GM23338 (cell line): Measurements from ENCODE around the gene ATP7A. TPM values are rescaled to one million over a fixed set of nuclear protein-coding genes. Genes with fewer than 3 reads are reported as not detected.

Source experiments
- ATAC-seq: fragments of 200-7000 bp; cut with Tn5 transposase; 3 replicates; pipeline ENCODE4 v1.9.1; 2020
- DNase-seq: peaks from one replicate; pipeline ENCODE4 v3.0.0-alpha.2; 2015; ENCODE audit warnings: low spot score
- H2AFZ ChIP-seq: fragments of 200-600 bp; sonication (generic); 2 replicates; pipeline ENCODE4 v1.8.0; 2016; ENCODE audit warnings: antibody characterized with exemption, mild to moderate bottlenecking, moderate library complexity
- H3F3A ChIP-seq: fragments of 200-600 bp; sonication (generic); replicated peaks from 2 replicates; pipeline ENCODE4 v1.8.0; 2017; ENCODE audit warnings: antibody characterized with exemption, mixed run types, low read depth
- H3K27ac ChIP-seq: fragments of 200-600 bp; sonication (generic); 2 replicates; pipeline ENCODE4 v1.6.1; 2016; ENCODE audit warnings: low read depth
- H3K27me3 ChIP-seq: fragments of 200-600 bp; sonication (generic); 2 replicates; pipeline ENCODE4 v1.8.0; 2016; ENCODE audit warnings: mild to moderate bottlenecking, mixed run types, moderate library complexity; ENCODE audit not compliant: insufficient read depth
- H3K36me3 ChIP-seq: fragments of 200-600 bp; sonication (generic); 2 replicates; pipeline ENCODE4 v1.8.0; 2016; ENCODE audit warnings: mild to moderate bottlenecking; ENCODE audit not compliant: insufficient read depth
- H3K4me1 ChIP-seq: fragments of 200-600 bp; sonication (generic); 2 replicates; pipeline ENCODE4 v1.8.0; 2016; ENCODE audit warnings: mild to moderate bottlenecking, moderate library complexity; ENCODE audit not compliant: insufficient read depth
- H3K4me2 ChIP-seq: fragments of 200-600 bp; sonication (generic); 2 replicates; pipeline ENCODE4 v1.7.1; 2017; ENCODE audit warnings: mixed run types
- H3K4me3 ChIP-seq: fragments of 200-600 bp; sonication (generic); 2 replicates; pipeline ENCODE4 v1.6.1; 2016; ENCODE audit warnings: mixed run types
- H3K79me2 ChIP-seq: fragments of 200-600 bp; sonication (generic); replicated peaks from 2 replicates; pipeline ENCODE4 v1.8.0; 2017; ENCODE audit warnings: mild to moderate bottlenecking; ENCODE audit not compliant: insufficient read depth
- H3K9me2 ChIP-seq: fragments of 200-600 bp; sonication (generic); 2 replicates; pipeline ENCODE4 v1.8.0; 2017; ENCODE audit not compliant: insufficient read depth
- H4K20me1 ChIP-seq: fragments of 200-600 bp; sonication (generic); replicated peaks from 2 replicates; pipeline ENCODE4 v1.8.0; 2017; ENCODE audit warnings: mild to moderate bottlenecking; ENCODE audit not compliant: insufficient read depth
- H3K27ac Mint-ChIP-seq: 2 replicates; pipeline ENCODE4 v1.8.0; 2020; ENCODE audit warnings: inconsistent platforms, mild to moderate bottlenecking, moderate library complexity, mixed read lengths
- H3K27me3 Mint-ChIP-seq: 3 replicates; pipeline ENCODE4 v1.8.0; 2022; ENCODE audit warnings: low read depth, mild to moderate bottlenecking, moderate library complexity, mixed read lengths, inconsistent platforms; ENCODE audit not compliant: insufficient read depth, poor library complexity
- H3K36me3 Mint-ChIP-seq: 3 replicates; pipeline ENCODE4 v1.8.0; 2021; ENCODE audit warnings: low read depth, mild to moderate bottlenecking, inconsistent platforms, moderate library complexity, mixed read lengths
- H3K4me1 Mint-ChIP-seq: 3 replicates; pipeline ENCODE4 v1.8.0; 2020; ENCODE audit warnings: mild to moderate bottlenecking, inconsistent platforms, mixed read lengths
- H3K4me3 Mint-ChIP-seq: 3 replicates; pipeline ENCODE4 v1.8.0; 2021; ENCODE audit warnings: moderate library complexity, mild to moderate bottlenecking, inconsistent platforms, mixed read lengths
- H3K9me3 Mint-ChIP-seq: 3 replicates; pipeline ENCODE4 v1.8.0; 2020; ENCODE audit warnings: moderate library complexity, mild to moderate bottlenecking, inconsistent platforms, mixed read lengths
- CREB1 ChIP-seq: fragments of 250-450 bp; sonication (Bioruptor Pico); IDR thresholded peaks from 2 replicates; pipeline ENCODE4 v1.5.0; 2020; ENCODE audit warnings: low read depth, mild to moderate bottlenecking, moderate library complexity
- ETS1 ChIP-seq: IDR thresholded peaks from 2 replicates; pipeline ENCODE4 v1.6.1; 2016; ENCODE audit warnings: antibody characterized with exemption
- EZH2 ChIP-seq: fragments of 200-600 bp; sonication (generic); IDR thresholded peaks from one replicate; pipeline ENCODE4 v1.8.0; 2017; ENCODE audit warnings: antibody characterized with exemption, mild to moderate bottlenecking, low read depth; ENCODE audit not compliant: unreplicated experiment
- EZH2phosphoT487 ChIP-seq: fragments of 200-600 bp; sonication (generic); IDR thresholded peaks from one replicate; pipeline ENCODE4 v1.8.1; 2018; ENCODE audit warnings: antibody characterized with exemption; ENCODE audit not compliant: unreplicated experiment
- JUNB ChIP-seq: IDR thresholded peaks from one replicate; pipeline ENCODE4 v1.6.1; 2016; ENCODE audit warnings: antibody characterized with exemption; ENCODE audit not compliant: unreplicated experiment
- NANOG ChIP-seq: IDR thresholded peaks from 2 replicates; pipeline ENCODE4 v1.6.1; 2016; ENCODE audit warnings: antibody characterized with exemption, borderline replicate concordance
- POLR2AphosphoS5 ChIP-seq: IDR thresholded peaks from 2 replicates; pipeline ENCODE4 v1.6.1; 2016; ENCODE audit warnings: antibody characterized with exemption, low read depth
- STAT1 ChIP-seq: IDR thresholded peaks from one replicate; pipeline ENCODE4 v1.6.1; 2016; ENCODE audit warnings: antibody characterized with exemption; ENCODE audit not compliant: unreplicated experiment
- ZNF114 ChIP-seq: fragments of 250-450 bp; sonication (Bioruptor Pico); IDR thresholded peaks from 2 replicates; pipeline ENCODE4 v1.5.0; 2020; ENCODE audit warnings: mild to moderate bottlenecking, moderate library complexity
- ZNF331 ChIP-seq: fragments of 250-450 bp; sonication (Bioruptor Pico); IDR thresholded peaks from 2 replicates; pipeline ENCODE4 v1.5.0; 2020; ENCODE audit warnings: low read depth, mild to moderate bottlenecking, moderate library complexity
- ZNF462 ChIP-seq: fragments of 250-450 bp; sonication (Bioruptor Pico); IDR thresholded peaks from 2 replicates; pipeline ENCODE4 v1.5.0; 2020; ENCODE audit warnings: mild to moderate bottlenecking, moderate library complexity
- polyA plus RNA-seq: library from polyadenylated mRNA; unstranded; fragments of >200 nt; fragmentation: Nextera tagmentation; extraction: Ambion mirVana; gene quantifications from 2 replicates; pipeline ENCODE4 v1.2.1, GENCODE V29; 2016
- total RNA-seq: library from RNA; depleted of rRNA; stranded (reverse); fragments of >200 nt; shearing (Covaris generic); gene quantifications from 2 replicates; pipeline ENCODE4 v1.2.3, GENCODE V29; 2014
- TF ChIP-seq, protein P1 (sequence below), 2 experiments: fragments of 200-600 bp in 1 of 2; sonication (generic) in 1 of 2; conservative IDR thresholded peaks; 2 replicates each; pipeline versions ENCODE4 v1.5.1 to v1.6.1; 2016 to 2017; ENCODE audit warnings: antibody characterized with exemption in 2 of 2, low read depth in 2 of 2, mild to moderate bottlenecking in 2 of 2, moderate library complexity in 1 of 2
- TF ChIP-seq, protein P2 (sequence below): IDR thresholded peaks from one replicate; pipeline ENCODE4 v1.6.1; 2018; ENCODE audit warnings: antibody characterized with exemption; ENCODE audit not compliant: unreplicated experiment

ATP7A gene
- total and polyA plus RNA-seq, 2 experiments from 2014 or later = 2.2 to 3.1 TPM

- H3K4me1 ChIP-seq = peaks cover 5% of the 10 kb centered on the region; the same call in 1 of the 2 replicates
- peak overlapping the region; percentile 96 for H3K4me3 Mint-ChIP-seq
- TF ChIP-seq NANOG (no peak), ZNF114 (CRISPR knock-in tag) (no peak), ZNF331 (CRISPR knock-in tag) (no peak), EZH2 (no peak), EZH2phosphoT487 (no peak), ETS1 (no peak), POLR2AphosphoS5 (no peak), CREB1 (CRISPR knock-in tag) (no peak), STAT1 (no peak), JUNB (no peak), ZNF462 (no peak)
- TF ChIP-seq, protein P1, sequence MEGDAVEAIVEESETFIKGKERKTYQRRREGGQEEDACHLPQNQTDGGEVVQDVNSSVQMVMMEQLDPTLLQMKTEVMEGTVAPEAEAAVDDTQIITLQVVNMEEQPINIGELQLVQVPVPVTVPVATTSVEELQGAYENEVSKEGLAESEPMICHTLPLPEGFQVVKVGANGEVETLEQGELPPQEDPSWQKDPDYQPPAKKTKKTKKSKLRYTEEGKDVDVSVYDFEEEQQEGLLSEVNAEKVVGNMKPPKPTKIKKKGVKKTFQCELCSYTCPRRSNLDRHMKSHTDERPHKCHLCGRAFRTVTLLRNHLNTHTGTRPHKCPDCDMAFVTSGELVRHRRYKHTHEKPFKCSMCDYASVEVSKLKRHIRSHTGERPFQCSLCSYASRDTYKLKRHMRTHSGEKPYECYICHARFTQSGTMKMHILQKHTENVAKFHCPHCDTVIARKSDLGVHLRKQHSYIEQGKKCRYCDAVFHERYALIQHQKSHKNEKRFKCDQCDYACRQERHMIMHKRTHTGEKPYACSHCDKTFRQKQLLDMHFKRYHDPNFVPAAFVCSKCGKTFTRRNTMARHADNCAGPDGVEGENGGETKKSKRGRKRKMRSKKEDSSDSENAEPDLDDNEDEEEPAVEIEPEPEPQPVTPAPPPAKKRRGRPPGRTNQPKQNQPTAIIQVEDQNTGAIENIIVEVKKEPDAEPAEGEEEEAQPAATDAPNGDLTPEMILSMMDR (conservative IDR thresholded peaks at IDR 0.05; ENCODE audit: low read depth in 2 of 2) = no peak
- TF ChIP-seq, protein P2, sequence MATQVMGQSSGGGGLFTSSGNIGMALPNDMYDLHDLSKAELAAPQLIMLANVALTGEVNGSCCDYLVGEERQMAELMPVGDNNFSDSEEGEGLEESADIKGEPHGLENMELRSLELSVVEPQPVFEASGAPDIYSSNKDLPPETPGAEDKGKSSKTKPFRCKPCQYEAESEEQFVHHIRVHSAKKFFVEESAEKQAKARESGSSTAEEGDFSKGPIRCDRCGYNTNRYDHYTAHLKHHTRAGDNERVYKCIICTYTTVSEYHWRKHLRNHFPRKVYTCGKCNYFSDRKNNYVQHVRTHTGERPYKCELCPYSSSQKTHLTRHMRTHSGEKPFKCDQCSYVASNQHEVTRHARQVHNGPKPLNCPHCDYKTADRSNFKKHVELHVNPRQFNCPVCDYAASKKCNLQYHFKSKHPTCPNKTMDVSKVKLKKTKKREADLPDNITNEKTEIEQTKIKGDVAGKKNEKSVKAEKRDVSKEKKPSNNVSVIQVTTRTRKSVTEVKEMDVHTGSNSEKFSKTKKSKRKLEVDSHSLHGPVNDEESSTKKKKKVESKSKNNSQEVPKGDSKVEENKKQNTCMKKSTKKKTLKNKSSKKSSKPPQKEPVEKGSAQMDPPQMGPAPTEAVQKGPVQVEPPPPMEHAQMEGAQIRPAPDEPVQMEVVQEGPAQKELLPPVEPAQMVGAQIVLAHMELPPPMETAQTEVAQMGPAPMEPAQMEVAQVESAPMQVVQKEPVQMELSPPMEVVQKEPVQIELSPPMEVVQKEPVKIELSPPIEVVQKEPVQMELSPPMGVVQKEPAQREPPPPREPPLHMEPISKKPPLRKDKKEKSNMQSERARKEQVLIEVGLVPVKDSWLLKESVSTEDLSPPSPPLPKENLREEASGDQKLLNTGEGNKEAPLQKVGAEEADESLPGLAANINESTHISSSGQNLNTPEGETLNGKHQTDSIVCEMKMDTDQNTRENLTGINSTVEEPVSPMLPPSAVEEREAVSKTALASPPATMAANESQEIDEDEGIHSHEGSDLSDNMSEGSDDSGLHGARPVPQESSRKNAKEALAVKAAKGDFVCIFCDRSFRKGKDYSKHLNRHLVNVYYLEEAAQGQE = no peak
- no peaks in the 10 kb centered on the region for H3K9me2 ChIP-seq
- peaks cover 41% of the 10 kb centered on the region; the same call in 2 of the 3 replicates for H3K36me3 Mint-ChIP-seq
- no peaks in the 10 kb centered on the region for H3F3A ChIP-seq
- H3K4me3 ChIP-seq = peak overlapping the region; percentile 60
- peaks cover 7% of the 10 kb centered on the region for H3K27me3 Mint-ChIP-seq
- ATAC-seq = no peak
- no peaks in the 10 kb centered on the region for H3K9me3 Mint-ChIP-seq
- H3K27me3 ChIP-seq = no peaks in the 10 kb centered on the region
- peak overlapping the region; percentile 81; the same call in 1 of the 2 replicates for H3K27ac ChIP-seq
- peak overlapping the region; percentile 77 for H3K4me2 ChIP-seq
- DNase-seq = no peak
- H2AFZ ChIP-seq = no peak overlapping the region
- H4K20me1 ChIP-seq = no peaks in the 10 kb centered on the region; the same call in 1 of the 2 replicates
- no peaks in the 10 kb centered on the region for H3K36me3 ChIP-seq
- peak overlapping the region; percentile 84; the same call in 1 of the 2 replicates for H3K27ac Mint-ChIP-seq
- H3K4me1 Mint-ChIP-seq = 0 out of 3 replicates have a peak, but pooled peaks cover 3% of the 10 kb centered on the region
- peaks cover 35% of the 10 kb centered on the region for H3K79me2 ChIP-seq
Measured at GRCh38 chrX:77900688-77901087, 9.8 kb upstream of the ATP7A start.
